Ishikawa (cell line): ENCODE measurements around the gene CEACAM19.

Source experiments
- CEBPB ChIP-seq: IDR thresholded peaks from 2 replicates; pipeline ENCODE4 v1.6.1; 2012
- CREB1 ChIP-seq: IDR thresholded peaks from 2 replicates; pipeline ENCODE4 v1.6.1; 2012; ENCODE audit warnings: low read depth
- EGR1 ChIP-seq: IDR thresholded peaks from 2 replicates; pipeline ENCODE4 v1.6.1; 2012
- EP300 ChIP-seq: IDR thresholded peaks from 2 replicates; pipeline ENCODE4 v1.6.1; 2012; ENCODE audit warnings: borderline replicate concordance
- FOXM1 ChIP-seq: IDR thresholded peaks from 2 replicates; pipeline ENCODE4 v1.6.1; 2012; ENCODE audit warnings: low read depth, borderline replicate concordance
- NFIC ChIP-seq: IDR thresholded peaks from 2 replicates; pipeline ENCODE4 v1.6.1; 2012
- RAD21 ChIP-seq: IDR thresholded peaks from 2 replicates; pipeline ENCODE4 v1.6.1; 2012; ENCODE audit warnings: low read depth
- REST ChIP-seq: IDR thresholded peaks from 2 replicates; pipeline ENCODE4 v1.6.1; 2012; ENCODE audit warnings: low read depth, mild to moderate bottlenecking
- TAF1 ChIP-seq: IDR thresholded peaks from 2 replicates; pipeline ENCODE4 v1.6.1; 2012; ENCODE audit warnings: low read depth, mild to moderate bottlenecking
- TEAD4 ChIP-seq: IDR thresholded peaks from 2 replicates; pipeline ENCODE4 v1.6.1; 2012
- YY1 ChIP-seq: IDR thresholded peaks from 2 replicates; pipeline ENCODE4 v1.6.1; 2012; ENCODE audit warnings: low read depth
- ZBTB7A ChIP-seq: IDR thresholded peaks from 2 replicates; pipeline ENCODE4 v1.6.1; 2012; ENCODE audit warnings: low read depth
- TF ChIP-seq, protein P1 (sequence below): IDR thresholded peaks from 2 replicates; pipeline ENCODE4 v1.6.1; 2012
- TF ChIP-seq, protein P2 (sequence below): IDR thresholded peaks from 2 replicates; pipeline ENCODE4 v1.6.1; 2012

Gene CEACAM19

DNA sequence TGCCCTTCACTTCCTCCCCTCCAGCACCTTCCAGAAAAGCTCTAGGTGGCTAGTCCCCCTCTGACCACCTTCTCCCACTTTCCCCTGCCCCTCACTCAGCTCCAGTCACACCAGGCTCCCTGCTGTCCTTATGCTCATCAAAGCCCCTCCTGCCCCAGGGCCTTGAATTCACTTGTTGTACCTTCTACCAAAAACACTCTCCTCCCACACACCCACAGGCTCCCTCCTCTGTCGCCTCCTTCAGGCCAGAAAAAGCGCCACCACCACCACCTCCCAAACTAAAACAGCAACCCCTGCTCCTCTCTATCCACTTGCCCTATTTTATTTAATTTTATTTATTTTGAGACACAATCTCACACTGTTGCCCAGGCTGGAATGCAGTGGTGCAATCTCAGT lies 22.9 kb downstream of the CEACAM19 start:
- TF ChIP-seq YY1 (no peak), RAD21 (peak; percentile 28; the same call in 1 of the 2 replicates)

DNA sequence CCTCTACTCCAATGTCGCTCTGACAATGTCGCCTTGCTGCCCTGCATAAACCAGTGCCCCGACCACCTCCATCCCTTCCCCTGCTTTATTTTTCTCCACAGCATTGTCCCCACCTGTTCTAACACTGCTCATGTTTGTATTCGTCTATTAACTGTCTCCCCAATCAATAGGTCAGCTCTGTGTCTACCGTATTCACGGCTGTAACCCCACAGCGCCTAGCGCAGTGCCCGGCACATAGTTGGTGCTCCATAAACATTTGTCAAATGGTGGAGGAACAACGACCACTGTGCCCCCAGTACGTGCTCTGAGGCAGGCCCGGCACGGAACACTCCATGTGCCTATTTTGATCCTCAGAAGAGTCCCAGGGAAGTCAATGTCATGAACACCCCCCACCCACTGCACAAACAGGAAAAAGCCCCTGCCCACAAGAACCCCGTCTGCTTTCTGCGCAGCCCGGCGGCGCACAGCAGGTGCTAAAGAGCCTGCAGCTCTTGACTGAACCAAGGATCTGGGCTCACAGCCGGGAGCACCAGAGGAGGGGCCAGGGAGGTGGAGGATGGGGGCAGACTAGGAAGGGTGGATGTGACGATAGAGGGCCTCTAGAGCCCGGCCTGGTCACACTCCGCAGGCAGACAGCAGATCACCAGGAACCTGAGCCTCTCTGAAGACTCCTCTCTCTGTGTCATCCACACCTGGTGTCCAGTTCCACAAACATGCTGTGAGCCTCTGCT lies 25.8 kb downstream of the CEACAM19 start:
- TF ChIP-seq FOXM1 (no peak), RAD21 (no peak)

GRCh38 chr19:44697670-44698034 lies 26.4 kb downstream of the CEACAM19 start:
- TF ChIP-seq, protein P1, sequence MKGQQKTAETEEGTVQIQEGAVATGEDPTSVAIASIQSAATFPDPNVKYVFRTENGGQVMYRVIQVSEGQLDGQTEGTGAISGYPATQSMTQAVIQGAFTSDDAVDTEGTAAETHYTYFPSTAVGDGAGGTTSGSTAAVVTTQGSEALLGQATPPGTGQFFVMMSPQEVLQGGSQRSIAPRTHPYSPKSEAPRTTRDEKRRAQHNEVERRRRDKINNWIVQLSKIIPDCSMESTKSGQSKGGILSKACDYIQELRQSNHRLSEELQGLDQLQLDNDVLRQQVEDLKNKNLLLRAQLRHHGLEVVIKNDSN: no peak
- no peak for TF ChIP-seq YY1
- TF ChIP-seq REST: no peak
- TF ChIP-seq, protein P2, sequence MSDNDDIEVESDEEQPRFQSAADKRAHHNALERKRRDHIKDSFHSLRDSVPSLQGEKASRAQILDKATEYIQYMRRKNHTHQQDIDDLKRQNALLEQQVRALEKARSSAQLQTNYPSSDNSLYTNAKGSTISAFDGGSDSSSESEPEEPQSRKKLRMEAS: no peak
- TF ChIP-seq CREB1: no peak

DNA sequence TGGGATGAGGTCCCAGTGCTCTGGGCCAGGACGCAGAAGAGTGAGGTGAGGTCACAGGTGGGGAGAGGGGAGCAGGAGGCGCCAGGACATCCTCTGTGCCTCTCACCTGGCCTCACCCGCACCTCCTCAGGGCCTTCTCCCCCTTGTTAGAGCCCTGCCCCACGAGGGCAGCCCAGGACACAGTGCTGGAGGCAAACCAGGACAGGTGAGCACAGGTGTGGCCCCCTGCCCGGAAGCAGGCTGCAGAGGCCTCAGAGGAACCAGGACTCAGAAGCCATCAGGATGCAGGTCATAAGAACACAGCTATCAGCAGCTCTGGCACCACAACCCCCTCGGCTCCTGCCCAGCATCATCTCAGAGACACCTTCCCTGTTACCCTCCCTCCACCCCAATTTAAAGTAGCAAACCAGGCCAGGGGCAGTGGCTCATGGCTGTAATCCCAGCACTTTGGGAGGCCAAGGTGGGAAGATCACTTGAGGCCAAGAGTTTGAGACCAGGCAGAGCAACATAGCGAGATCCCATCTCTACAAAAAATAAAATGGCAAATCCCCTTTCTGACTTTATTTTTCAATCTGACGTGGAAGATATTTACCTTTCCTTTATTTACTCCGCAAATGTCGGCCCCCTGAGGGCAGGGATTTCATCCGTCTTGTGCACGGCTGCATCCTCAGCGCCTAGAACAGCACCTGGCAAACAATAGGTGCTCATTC lies 27.4 kb downstream of the CEACAM19 start, which contains the start of gene CEACAM16:
Gene CEACAM16, plus strand, starts transcription at position 660 of the 710 bp plus-strand sequence. CDS start 2,306 bp downstream, outside the sequence.
- TF ChIP-seq FOXM1 (no peak), TAF1 (no peak), CREB1 (no peak), EGR1 (no peak), ZBTB7A (no peak), NFIC (no peak), EP300 (no peak), YY1 (no peak), RAD21 (no peak), CEBPB (no peak)
- TF ChIP-seq, protein P1: no peak

GRCh38 chr19:44700547-44700946 lies 29.3 kb downstream of the CEACAM19 start:
- TF ChIP-seq CEBPB: no peak
- TF ChIP-seq, protein P2: no peak
- TF ChIP-seq ZBTB7A: no peak
- TF ChIP-seq EP300: no peak
- TF ChIP-seq CREB1: no peak
- no peak for TF ChIP-seq NFIC
- TF ChIP-seq EGR1: no peak

GRCh38 chr19:44701228-44701627 lies 29.9 kb downstream of the CEACAM19 start:
- TF ChIP-seq TEAD4: no peak
- no peak for TF ChIP-seq NFIC
- no peak for TF ChIP-seq RAD21
- no peak for TF ChIP-seq EGR1
- TF ChIP-seq ZBTB7A: no peak
- TF ChIP-seq TAF1: no peak

GRCh38 chr19:44702551-44703176 lies 31.4 kb downstream of the CEACAM19 start:
- TF ChIP-seq YY1: no peak
- TF ChIP-seq, protein P1: no peak
- TF ChIP-seq, protein P2: no peak
